GM18909 (cell line): Measurements from ENCODE around the gene KRT79.

ENCODE experiments used
- ATAC-seq: cut with Tn5 transposase; IDR thresholded peaks from one replicate; pipeline ENCODE4 v1.9.1; 2021; ENCODE audit warnings: mild to moderate bottlenecking; ENCODE audit not compliant: unreplicated experiment, poor library complexity

Gene KRT79

DNA sequence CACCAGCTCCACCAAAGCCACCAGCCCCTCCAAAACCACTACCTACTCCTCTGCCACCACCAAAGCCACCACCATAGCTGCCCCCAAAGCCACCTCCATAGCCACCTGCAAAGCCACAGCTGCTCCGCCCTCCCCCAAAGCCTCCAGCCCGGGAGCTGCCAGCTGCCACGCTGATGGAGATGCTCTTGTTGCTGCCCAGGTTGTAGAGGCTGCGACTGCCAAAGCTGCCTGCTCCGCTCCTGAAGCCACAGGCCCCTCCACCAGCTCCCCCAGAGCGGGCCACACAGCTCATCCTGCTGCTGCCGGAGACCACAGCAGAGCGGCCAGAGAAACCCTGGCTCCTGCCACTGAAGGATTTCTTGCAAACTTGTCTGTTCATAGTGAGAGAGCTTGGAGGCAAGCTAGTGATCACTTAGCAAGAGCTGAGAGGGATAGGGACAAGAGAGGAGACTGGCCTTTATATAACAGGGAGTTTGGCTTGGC is 57.2 kb downstream of the KRT79 start, which contains the start of gene KRT76:
KRT76 (minus strand) TSS at position 433 of the 483 bp plus-strand sequence; CDS start at position 379, 54 bp downstream.
- no peak for ATAC-seq

DNA sequence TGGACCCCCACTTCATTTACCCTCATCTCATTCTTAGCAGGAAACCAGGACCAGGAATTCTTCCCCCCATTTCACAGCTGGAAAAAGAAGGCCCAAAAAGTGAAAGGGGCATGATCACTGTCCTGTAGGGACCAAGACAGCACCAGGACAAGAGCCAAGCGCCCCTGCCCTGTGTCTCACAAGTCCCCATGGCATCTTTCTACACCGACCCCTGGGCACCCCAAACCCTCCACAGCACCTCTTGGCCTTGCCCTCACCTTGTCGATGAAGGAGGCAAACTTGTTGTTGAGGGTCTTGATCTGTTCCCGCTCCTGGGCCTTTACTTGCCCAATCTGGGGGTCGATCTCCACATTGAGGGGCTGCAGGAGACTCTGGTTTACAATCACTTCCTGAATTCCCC is 57.7 kb downstream of the KRT79 start:
- no peak for ATAC-seq

DNA sequence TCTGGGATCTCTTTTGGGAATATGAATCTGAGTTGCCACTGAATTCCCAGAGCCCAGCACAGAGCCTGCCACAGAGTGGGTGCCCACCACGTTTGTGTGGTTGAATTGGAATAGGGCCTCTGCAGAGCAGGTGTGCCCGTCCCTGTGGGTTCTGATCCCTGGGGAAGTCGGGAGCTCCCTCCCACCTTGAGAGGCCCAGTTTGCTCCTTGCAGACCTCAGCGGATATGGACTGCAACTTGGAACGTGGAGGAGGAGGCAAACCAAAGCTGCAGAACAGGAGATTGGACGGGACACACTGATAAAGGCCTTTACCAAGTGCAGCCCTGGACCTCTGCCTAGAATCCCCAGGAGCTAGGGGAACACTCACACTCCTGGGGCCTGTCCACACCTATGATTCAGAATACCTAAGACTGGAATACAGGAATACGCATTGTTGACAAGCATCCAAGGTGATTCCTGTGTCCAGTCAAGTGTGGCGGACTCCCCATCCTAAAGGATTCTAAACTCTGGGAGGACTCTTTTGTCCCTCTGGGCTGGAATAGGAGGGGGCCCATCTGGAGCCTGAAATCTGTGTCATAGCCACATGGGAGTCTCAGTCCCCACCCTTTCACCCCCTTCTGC is 59.4 kb downstream of the KRT79 start:
- ATAC-seq: no peak

DNA sequence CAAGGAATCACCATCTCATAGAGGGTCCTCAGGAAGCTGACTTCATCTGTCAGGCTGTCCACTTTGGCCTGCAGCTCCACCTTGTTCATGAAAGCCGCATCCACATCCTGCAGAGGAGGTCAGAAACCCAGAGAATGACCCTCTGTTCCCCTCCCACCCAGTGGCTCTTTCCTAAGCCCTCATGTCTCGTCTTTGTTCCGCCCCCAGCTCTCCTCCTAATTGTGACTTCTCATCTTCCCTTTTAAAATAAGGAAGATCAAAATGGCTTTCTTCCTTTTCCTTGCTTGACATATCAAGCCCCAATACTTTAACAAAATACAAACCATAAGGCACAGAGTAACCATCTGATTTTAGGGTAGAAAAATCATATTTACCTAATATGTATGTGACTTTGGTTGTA is 61.3 kb downstream of the KRT79 start:
- ATAC-seq: no peak

DNA sequence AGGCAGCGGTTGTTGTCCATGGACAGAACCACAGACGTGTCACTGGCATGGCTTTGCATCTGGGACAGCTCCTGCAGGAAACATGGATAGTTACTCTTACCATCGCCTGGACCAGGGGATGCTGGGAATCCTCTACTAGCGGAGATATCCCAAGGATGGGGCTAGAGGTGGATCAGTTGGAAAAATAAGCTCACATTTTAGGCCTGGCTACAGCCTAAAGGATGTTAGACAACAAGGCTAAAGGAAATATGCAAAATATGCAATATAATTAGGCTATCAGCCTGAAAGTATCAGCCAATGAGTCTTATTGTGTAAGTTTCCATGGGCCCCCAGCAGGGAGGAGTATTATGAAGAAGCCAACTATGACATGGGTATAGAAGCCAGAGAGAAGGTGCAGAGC is 61.9 kb downstream of the KRT79 start:
- no peak for ATAC-seq

DNA sequence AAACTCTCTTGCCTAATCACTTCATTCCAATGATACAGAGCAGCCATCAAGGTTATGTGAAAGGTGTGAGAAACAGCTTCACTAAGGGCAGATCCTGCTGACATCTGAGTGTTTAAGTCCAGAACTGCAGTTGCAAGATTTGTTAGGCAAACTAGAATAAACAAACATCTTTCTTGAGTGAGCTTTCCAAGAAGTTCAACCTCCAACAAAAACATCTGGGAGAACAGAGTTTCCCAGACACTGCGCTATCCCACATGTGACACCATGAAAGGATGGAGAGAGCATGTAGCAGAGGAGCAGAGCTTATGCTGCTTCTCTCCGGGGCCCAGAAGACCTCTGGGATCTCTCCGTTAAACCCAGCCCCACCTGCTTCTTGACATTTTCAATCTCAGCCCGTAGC is 62.6 kb downstream of the KRT79 start:
- ATAC-seq: no peak
